Stimulated activated CD8-positive, alpha-beta memory T cell treated with anti-CD3 and anti-CD28 coated beads, Interleukin-12 subunit alpha, Interleukin-12 subunit beta, amount 100 ng/mL, for 4 hours (primary cell): Measurements from ENCODE around the gene HIGD2A.

ENCODE experiments used
- DNase-seq: peaks from one replicate; pipeline ENCODE4 v3.0.0-alpha.2; 2020; ENCODE audit warnings: low read depth

Gene HIGD2A, protein sequence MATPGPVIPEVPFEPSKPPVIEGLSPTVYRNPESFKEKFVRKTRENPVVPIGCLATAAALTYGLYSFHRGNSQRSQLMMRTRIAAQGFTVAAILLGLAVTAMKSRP

DNA sequence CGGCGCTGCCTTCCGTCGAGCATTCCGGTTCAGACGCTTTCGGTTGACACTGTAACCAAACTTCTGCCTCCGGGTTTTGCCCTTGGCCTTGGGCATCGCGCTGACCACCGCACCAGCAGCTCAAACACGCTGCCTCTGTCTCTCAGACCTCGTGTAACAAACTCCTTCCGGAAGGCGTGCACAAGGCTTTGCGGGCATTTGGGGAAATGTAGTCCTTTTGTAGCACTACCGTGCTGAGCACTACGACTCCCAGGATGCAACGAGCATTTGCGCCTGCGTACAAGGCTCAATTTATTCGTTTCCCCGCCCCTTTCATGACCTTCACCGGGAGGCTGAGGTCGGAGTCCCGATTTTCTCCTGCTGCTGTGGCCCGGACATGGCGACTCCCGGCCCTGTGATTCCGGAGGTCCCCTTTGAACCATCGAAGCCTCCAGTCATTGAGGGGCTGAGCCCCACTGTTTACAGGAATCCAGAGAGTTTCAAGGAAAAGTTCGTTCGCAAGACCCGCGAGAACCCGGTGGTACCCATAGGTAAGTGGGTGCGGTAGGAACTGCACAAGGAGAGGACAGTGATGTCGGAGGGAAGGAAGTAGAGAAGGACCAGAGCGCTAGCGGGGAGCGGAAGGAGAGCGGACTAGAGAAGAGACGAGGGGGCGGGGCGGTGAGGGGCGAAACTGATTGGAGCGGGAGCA, at the start of gene HIGD2A, which contains the start of gene NOP16:
Gene HIGD2A, plus strand, starts transcription at position 308 of the 691 bp plus-strand sequence. Its CDS starts 69 bp downstream, at position 377.
Gene NOP16, minus strand, starts transcription at position 155 of the 691 bp plus-strand sequence. Its CDS starts 59 bp downstream, at position 96.
- DNase-seq, result peak; percentile 97

DNA sequence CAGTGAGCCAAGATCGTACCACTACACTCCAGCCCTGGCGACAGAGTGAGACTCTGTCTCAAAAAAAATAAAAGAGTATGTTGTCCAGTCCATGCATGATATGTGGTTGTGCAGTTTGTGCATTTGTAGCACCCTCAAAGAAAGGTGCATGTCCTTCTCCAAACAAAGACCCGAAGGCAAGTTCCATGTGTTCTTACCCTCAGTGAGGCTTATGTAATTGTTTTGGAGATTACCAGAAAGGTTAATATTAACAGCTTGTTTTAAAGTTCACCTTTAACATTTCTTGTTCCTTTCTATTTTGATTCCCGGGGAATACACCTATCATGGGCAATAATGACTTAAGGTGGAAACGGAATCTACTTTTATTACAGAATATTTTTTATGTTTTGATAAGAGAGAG, 49.2 kb upstream of the HIGD2A start:
- DNase-seq, result no peak

DNA sequence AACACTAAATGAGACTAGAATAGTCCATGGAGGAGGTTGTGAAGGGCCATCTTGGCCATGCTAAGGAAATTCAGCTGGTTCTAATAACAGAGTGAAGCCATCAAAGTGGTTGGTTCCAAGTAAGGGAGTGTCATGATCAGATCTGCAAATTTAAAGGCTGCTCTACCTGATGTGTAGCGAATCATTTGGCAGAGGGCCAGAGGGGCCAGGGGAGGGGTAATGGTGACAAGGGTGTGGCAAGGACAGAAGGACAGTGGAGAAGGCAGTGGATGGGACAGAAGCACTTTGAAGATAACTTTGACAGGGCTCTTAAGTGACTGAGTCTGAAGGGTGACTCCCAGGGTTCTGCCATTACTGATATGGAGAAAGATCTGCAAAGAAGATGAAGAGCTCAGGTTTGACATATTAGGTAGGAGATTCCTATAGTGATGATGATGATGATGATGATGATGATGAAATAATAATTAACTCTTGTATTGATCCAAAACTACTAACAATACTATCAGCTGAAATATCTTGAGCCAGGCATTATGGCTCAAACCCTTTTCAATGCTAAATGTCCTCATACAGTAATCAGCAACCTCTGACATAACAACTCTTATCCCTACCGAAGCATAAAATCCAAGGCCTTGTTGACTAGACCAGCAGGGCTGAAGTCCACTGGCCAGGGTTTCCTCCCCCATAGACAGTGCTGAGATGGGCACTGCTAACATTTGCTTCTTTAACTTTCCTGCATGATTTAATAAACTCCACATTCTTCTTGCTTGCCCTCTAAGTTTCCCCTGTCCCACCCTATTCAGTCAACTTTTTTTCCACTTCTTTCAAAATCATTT, 47.0 kb upstream of the HIGD2A start:
- DNase-seq, result no peak

DNA sequence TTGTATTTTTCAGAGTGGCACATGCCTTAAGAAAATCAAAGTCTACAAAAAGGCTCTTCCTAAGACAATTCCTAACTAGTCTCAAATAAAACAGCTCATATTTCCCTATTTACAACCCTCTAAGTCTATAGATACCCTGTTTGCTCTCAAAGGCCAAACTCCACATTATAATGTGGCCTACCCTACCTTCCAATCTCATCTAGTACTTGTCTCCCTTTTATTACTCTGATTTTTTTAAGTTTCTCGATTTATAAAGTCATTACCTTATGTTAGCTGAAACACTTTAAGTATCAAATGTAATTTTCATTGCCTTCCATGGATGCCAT, 46.4 kb upstream of the HIGD2A start:
- no peak for DNase-seq

DNA sequence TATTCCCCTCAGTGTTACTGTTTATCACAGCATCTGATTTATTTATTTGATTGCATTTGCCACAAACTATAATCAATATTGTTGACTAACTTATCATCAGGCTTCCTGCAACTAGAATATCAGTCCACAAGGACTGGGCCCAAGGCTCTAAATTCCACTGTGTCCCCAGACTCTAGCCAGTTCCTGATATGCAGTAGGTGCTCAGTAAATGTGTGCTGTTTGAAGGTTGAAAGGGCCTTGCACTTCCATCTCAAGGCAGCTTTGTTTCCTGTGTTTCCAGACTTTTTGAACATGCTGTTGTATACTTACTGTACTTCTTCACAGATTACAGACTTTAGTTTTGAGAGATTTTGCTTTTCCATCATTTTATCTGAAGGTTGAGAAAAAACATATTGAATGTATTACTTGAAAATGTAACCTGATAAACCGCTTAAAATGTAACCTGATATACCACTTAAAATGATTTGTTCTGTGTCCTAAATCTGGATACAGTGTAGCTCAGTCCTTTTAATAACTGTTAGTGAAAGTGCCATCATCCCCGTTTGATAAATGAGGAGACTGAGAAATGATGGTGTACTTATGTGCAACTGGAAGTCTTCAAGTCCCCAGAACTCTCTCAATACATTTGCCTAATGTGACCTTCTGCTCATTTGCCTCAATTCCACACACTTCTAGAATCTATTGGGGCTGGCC, 45.6 kb upstream of the HIGD2A start:
- DNase-seq, result no peak

DNA sequence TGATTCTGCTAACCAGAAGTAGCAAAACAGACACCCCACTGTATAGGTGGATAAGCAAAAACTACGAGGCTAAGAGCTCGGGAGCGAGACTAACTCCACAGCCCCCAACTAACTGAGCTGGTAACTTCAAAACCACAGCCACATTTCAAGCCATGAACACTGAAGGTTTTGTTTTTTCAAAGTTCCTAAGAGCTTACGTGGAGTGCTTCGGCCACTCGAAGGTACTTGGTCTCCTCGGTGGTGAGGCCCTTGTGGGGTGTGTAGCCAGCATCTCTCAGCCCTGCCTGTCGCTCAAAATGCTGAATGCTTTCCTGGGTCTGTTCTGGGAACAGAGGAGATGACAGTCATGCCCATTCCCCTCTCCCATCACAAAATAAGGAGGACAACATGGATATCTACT, 38.1 kb upstream of the HIGD2A start:
- DNase-seq, result no peak

DNA sequence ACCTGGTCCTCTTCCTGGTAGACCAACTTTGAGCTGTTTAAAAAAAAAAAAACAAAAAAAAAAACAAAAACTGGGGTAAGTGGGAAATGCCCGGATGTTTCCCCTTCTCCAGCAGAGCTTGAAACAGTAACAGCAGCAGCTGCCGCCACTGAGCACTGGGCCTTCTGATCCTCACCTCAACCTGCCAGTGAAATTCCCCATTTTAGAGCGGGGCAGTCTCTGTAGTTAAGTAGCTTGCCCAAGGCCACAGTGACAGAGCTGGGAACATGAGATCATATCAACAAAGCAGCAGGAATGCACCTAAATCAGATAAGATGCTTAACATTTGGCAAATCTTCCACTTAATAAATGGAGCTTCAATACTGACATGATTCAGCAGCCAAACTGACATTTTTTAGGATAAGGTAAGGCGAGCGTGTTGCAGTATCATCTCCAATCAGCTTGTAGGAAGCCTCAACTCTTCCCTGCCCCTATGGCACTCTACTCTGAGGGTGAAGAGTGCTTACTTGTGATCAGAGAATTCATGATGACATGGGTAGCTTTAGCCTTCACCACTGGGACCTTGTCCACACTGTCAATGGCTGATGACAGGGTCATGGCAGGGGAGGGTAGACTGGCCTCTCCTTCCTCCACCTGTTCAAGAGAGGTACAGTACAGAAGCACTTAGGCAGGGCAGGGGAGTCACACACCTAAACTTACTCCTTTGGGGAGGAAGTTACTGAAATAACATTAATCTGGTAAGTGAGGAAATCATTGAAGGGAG, 36.3 kb upstream of the HIGD2A start:
- no peak for DNase-seq

DNA sequence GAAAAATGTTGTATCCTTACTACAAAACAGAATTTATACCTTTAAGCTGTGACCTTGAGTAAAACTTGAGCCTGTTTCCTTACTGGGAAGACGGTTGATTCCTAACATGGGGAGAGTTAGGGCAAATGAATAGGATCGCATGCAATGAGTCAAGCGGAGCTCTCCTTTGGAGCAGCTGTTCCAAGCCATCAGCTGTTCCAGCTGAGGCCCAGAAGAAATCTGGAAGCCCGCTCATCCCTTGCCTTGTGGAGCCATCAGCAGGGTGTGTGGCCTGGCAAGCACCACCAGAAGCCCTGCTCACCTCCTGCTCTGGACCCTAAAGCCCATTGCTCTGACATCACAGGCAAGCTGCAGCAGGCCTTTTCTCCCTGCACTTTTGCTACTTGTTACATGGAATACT, 35.0 kb upstream of the HIGD2A start:
- DNase-seq, result no peak

DNA sequence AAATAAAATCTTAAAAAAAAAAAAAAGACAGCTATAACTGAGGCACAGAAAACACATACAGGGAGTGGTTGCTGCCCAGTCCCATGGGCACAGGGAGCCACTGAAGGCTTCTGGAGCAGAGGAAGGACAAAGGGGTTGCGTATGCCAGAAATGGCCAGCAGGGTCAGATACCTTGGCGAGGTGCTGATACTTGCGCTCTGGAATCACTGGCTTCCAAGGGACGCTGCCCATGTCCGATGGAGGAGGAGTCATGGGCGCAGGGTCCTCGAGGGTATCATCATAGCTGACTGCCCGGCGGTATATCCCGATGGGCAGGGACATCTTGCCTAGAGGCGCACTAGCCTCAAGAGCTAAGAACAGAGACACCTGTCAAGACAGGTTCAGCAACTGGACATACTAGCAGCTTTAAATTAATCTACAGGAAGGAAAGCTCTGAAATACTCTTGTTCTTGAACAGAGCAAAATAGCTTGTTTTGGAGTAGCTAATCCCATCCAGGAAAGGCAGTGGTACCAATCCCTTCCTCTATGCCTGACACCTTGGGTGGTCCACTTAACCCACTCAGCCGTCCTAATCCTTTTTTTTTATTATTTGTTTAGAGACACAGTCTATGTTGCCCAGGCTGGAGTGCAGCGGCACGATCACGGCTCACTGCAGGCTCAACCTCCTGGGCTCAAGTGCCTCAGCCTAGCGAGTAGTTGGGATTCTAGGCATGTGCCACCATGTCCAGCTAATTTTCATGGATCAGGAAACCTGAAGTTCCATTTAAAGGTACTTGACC, 33.0 kb upstream of the HIGD2A start:
- no peak for DNase-seq

DNA sequence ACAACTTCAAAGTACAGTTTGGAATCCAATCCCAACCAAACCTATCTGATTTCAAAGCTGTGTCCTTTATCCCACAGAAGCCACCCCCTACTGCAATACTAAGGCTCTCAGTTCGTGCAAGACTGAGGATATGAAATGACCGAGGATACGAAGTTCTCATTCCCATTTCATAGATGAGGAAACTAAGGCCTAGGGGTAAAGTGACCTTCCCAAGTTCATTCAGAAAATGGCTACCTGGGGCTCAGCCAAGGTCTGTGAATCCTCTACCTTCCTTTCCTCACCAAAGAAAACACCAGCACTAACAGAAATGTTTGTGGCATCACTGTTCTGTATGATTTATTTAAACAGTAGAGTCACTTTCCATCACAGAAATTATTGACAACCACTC, 32.4 kb upstream of the HIGD2A start:
- no peak for DNase-seq

DNA sequence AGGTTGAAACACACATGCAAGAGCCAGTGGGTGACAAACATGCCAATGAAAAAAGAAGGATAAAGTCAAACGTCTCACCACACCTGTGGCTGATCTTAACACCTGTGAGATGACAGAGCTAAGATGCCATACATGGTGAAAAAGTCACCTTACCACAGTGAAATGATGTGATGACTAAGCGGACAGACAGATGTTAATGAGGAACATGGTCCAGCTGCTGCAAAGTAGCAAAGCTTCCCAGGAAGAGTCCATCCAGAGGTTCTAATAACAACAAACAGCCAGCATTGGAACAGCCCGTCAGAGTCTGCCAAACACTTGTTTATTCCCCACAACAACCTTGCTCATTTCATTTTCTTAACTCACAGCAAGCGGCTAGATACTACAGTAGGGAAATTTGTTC, 28.9 kb upstream of the HIGD2A start:
- no peak for DNase-seq

DNA sequence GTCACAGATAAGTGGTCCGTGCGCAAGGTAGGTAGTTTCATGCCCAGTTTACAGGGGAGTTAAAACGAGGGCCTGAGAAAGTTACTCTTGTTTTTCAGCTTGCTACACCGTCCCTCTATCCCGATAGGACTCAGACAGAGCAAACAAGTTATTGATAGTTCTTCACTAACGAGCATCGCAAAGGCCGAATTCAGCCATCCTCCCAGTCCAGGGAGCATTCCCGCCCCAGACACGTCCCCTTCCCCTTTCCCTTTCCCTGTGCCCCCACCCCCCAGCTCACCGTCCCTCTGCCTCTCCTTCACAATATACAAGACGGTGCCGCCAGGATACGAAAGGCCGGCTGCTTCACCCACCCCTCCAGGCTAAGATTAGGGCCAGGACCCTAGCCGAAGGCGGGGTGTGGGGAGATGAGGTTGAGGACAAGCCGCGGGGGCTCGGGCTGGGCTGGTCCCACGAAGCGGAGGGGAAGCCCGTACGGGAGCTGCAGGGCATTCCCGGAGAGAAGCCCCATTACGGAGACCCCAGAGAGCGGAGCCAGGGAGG, 27.6 kb upstream of the HIGD2A start:
- no peak for DNase-seq

DNA sequence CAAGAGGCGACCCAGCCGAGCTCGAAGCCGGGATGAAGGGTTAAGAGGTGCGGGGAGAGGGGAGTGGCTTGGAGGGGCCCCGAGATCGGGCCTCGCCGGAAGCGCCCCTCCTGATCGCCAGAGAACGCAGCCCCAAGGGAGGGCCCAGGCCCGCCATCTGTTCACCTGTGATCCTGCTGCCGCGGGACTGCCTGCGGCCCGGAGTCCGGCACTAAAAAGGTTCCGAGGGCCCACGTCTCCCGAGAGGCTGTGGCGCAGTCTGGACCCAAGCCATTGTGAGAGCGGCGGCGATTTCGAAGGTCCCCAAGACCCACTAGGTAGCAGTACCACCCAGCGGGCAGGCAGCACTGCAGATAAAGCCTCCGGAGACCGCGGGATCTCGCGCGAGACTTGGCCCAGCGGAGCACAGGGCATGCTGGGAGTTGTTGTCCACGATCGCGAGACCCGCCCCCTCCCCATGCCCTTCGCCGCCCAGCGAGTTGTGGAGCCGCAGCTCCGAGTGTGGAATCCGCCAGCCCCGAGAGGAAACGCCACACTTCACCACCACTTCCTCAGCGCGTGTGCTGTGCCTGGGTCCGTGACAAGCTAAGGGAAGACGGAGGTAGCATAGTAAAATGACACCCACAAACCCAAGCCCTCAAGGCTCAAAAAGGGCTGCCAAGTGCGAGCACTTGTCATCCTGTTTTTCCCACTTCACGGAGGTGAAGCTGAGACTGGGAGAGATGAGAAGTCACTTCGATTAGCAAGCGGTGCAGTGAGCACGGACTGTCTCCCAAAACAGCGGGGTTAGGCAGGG, 26.9 kb upstream of the HIGD2A start, which contains the start of gene KIAA1191:
Gene KIAA1191, minus strand, starts transcription at position 328 of the 796 bp plus-strand sequence. CDS start 2,256 bp downstream, outside the sequence.
- DNase-seq, result peak; percentile 86

DNA sequence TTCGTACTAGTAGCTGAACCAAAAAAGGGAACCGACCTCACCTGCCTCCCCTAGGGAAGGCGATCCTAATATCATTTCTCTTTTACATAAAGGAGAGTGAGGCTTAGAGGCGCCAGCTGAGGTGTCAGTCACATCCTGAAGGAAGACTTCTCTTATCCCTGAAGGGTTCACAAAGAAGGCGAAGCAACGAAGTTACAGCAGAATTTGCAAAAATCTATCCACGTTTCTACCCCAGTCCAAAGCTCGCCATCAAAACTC, 26.4 kb upstream of the HIGD2A start:
- no peak for DNase-seq

DNA sequence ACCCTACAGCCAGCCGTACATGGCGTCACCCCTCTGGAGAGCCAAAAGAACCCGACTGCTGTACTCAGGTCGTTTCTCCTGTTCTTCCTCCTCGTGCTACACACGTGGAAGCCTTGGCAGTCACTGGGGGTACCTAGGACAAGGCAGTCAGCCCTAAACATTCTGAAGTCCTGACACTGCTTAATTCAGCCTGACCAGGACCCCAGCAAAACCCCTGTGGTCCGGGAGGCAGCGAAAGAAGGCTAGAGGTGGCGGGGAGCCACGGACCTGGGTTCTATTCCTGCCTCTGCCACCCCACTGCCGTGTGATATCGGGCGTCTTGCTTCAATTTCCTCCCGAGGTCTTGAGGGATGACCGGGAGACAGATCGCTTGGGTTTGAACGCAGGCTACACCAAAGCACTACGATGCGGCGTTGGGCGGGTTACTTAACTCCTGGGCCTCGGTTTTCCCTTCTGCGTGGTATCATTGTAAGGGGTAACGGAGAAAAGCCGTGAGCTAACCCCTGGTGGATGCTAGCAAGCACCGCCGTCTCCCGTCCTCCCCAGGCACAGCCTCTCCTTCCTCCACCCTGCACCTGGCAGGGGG, 23.7 kb upstream of the HIGD2A start:
- DNase-seq, result no peak

DNA sequence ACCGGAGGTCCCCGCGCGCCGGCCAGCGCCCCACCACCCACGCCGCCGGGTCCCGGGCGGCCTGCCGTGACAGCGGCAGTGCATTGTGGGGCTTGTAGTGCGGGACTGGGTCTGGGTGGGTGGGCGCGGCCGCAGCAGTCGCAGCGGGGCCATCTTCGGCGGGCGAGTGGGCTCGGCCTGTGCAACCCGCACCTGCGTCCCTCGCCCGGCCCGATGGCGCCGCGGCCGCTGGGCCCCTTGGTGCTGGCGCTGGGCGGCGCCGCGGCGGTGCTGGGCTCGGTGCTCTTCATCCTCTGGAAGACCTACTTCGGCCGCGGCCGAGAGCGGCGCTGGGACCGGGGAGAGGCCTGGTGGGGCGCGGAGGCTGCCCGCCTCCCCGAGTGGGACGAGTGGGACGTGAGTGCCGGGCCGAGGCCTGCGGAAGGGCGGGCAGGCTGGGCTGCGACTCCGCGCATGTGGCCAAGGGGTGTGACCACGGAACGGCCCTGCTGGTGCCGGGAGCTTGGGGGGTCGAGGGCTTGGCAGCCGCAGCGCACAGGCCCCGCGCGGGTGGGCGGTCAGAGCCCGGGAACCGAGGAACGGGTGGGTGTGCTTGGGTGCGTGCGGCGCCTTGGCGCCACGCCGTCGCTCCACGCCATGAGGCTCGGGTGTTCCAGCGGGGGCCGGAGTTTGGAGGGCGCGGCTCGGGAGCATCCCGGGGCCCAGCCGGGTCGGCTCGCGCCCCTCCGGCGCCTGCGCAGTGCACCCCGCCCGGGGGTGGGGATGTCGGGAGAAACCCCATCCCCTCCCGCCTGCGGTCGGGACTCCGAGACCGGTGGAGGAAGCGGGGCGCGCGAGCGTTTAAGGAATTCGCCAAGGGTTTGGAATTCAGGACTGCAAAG, 23.0 kb upstream of the HIGD2A start, which contains the start of gene ARL10:
Gene ARL10, plus strand, starts transcription at position 137 of the 881 bp plus-strand sequence. Its CDS starts 77 bp downstream, at position 214.
- peak; percentile 42 for DNase-seq

DNA sequence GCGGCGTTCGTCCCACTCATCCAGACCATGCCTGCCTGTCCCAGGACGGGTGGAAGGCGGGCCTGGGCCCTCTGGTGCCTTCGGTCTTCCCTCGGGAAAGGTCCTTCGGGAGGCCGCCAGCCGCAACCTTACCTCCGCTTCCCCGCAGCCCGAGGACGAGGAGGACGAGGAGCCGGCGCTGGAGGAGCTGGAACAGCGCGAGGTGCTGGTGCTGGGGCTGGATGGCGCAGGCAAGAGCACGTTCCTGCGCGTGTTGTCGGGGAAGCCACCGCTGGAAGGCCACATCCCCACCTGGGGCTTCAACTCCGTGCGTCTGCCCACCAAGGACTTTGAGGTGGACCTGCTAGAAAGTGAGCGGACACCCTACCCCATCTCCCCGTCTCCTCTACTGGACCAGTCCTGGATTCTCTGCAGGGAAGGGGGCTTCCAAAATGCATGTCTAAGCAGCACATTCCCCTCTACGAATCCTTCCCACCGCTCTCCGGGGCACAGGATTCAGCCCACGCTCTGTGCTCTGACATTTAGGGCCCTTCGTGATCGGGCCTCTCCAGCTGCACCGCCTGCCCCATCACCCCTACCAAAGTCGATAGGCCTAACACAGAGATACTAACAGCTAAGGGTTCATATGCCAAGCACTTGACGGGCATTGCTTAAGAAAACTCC, 22.2 kb upstream of the HIGD2A start:
- DNase-seq, result no peak

DNA sequence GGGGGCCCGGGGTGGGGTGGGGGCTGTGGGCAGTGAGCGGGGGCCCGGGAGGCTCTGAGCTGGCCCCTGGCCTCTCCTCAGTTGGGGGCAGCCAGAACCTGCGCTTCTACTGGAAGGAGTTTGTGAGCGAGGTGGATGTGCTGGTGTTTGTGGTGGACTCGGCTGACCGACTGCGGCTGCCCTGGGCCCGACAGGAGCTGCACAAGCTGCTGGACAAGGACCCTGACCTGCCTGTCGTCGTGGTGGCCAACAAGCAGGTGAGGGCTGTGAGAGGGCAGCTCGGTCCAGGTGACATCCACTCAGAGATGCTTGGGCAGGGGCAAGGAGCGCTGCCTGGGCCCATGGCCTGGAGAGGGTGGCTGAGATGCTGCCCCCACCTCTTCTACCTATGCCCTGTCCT, 19.8 kb upstream of the HIGD2A start:
- DNase-seq, result no peak
